Measurements from ENCODE around the gene NLGN1. TPM values are rescaled to one million over a fixed set of nuclear protein-coding genes. Genes with fewer than 3 reads are reported as not detected.

Gene NLGN1
- total RNA-seq, 1 donor from 2014 or later: 4.5 TPM

DNA sequence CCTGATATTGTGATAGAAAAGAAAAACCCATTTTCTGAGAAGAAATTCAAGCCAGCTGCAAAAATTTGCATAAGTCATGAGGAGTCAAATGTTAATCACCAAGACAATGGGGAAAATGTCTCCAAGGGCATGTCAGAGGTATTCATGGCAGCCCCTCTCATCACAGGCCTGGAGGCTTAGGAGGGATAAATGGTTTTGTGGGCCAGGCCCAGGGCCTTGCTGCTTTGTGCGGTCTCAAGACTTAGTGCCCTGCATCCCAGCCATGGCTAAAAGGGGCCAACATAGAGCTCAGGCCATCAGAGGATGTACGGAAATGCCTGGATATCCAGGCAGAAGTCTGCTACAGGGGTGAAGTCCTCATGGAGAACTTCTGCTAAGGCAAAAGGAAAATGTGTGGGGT, 631.1 kb downstream of the NLGN1 start:
- Histone ChIP-seq H3K4me3 (ENCODE audit: low read depth, low read length) (no peak overlapping the region), H3K36me3 (ENCODE audit: control insufficient read depth, insufficient read depth, low read length) (no peaks in the 10 kb centered on the region)
- TF ChIP-seq, protein P1, sequence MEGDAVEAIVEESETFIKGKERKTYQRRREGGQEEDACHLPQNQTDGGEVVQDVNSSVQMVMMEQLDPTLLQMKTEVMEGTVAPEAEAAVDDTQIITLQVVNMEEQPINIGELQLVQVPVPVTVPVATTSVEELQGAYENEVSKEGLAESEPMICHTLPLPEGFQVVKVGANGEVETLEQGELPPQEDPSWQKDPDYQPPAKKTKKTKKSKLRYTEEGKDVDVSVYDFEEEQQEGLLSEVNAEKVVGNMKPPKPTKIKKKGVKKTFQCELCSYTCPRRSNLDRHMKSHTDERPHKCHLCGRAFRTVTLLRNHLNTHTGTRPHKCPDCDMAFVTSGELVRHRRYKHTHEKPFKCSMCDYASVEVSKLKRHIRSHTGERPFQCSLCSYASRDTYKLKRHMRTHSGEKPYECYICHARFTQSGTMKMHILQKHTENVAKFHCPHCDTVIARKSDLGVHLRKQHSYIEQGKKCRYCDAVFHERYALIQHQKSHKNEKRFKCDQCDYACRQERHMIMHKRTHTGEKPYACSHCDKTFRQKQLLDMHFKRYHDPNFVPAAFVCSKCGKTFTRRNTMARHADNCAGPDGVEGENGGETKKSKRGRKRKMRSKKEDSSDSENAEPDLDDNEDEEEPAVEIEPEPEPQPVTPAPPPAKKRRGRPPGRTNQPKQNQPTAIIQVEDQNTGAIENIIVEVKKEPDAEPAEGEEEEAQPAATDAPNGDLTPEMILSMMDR (IDR thresholded peaks at IDR 0.05; ENCODE audit: insufficient read depth, low read length, poor library complexity, severe bottlenecking): no peak

DNA sequence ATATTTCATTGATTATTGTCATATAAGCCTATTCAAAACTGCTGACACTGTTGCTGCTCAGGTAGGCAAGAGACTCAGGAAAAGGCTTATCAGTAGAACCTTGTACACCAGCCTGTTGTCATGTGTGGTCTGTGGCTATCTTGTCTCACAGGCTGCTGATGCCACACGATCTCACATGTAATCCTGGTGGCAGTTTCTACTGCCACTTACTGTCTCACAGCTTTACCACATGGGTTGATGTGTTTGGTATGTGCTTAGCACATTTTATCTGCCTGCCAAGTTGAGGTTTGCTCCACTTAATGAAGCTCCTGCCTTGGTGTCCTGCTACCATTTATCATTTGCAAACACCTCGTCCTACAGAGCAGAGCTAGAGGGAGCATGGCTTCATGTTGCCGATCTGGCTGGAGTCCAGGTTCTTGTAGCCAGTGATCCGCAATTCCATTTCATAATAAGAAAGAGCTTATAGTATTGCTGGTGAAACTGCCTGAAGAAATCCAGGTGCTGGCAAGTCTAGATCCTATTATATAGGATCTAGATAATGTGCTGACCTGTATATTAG, 637.9 kb downstream of the NLGN1 start:
- Histone ChIP-seq H3K27me3 (ENCODE audit: control insufficient read depth, insufficient read depth, low read length) (no peaks in the 10 kb centered on the region), H3K36me3 (ENCODE audit: control insufficient read depth, insufficient read depth, low read length) (no peaks in the 10 kb centered on the region), H3K4me3 (ENCODE audit: low read depth, low read length) (no peak overlapping the region)
- no peak for DNase-seq (ENCODE audit: low read depth)
- TF ChIP-seq, protein P1 (IDR thresholded peaks at IDR 0.05; ENCODE audit: insufficient read depth, low read length, poor library complexity, severe bottlenecking): no peak

More for the DNA sequence above, 631.1 kb downstream of the NLGN1 start:
- DNase-seq (ENCODE audit: low read depth): no peak
- no peaks in the 10 kb centered on the region for H3K27me3 ChIP-seq (ENCODE audit: control insufficient read depth, insufficient read depth, low read length)

DNA sequence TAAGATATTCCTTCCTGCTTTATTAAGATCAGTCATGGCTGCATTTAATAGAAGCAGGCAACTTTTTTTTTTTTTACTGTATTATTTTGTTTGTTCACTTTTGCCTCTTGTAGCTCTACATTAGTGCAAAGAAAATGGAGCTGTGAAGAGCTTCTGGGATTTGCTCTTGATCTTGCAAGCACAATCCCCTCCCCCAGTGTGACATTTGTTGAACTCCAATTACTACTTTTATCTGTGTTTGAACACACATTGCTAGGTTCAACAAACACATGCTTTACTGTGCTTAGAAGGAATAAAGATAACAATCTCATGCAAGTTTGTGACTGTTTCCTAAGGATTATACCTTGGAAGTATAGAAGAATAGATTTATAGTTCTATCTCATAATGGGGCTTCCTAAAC, 648.8 kb downstream of the NLGN1 start:
- DNase-seq (ENCODE audit: low read depth): no peak
- TF ChIP-seq, protein P1 (IDR thresholded peaks at IDR 0.05; ENCODE audit: insufficient read depth, low read length, poor library complexity, severe bottlenecking): no peak
- H3K36me3 ChIP-seq (ENCODE audit: control insufficient read depth, insufficient read depth, low read length): no peaks in the 10 kb centered on the region
- H3K27me3 ChIP-seq (ENCODE audit: control insufficient read depth, insufficient read depth, low read length): no peaks in the 10 kb centered on the region
- H3K4me3 ChIP-seq (ENCODE audit: low read depth, low read length): no peak overlapping the region

DNA sequence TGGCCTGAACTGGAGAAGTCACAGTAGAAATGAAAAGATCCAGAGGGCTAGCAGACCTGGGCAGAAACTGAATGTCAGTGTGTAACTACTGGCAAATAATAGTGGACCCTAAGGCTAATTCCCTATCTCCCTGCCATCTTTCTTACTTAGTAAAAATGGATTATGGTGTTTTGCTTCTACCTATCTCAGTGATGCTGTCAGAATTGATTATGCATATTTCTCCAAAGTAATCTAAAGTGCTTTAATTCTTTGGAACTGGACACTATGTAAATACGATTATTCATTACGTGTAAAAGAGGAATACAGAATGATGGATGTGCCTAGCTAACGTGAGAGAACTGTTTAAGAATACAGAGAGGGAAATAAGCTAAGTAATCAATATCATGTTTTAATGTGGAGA, 651.9 kb downstream of the NLGN1 start:
- TF ChIP-seq, protein P1 (IDR thresholded peaks at IDR 0.05; ENCODE audit: insufficient read depth, low read length, poor library complexity, severe bottlenecking): no peak
- Histone ChIP-seq H3K4me3 (ENCODE audit: low read depth, low read length) (no peak overlapping the region), H3K27me3 (ENCODE audit: control insufficient read depth, insufficient read depth, low read length) (no peaks in the 10 kb centered on the region), H3K36me3 (ENCODE audit: control insufficient read depth, insufficient read depth, low read length) (no peaks in the 10 kb centered on the region)
- DNase-seq (ENCODE audit: low read depth): no peak

DNA sequence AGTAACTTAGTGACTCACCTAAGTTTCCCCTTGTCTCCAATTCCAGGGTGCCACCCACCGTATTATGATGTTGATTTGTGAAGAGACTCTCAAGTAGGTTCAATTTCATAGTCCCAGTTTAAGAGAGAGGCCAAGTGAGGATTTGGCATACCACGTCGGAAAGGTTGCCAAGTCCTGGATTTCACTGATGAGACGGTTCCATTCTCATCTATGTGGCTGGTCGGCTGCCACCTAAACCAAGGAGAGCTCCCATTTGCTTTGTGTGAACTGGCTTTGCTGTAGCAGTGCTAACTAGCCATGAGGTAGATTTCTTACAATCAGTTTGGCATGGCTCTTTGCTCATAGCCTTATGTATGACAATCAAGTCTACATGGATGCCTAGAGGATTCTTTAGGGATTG, 653.6 kb downstream of the NLGN1 start:
- TF ChIP-seq, protein P1 (IDR thresholded peaks at IDR 0.05; ENCODE audit: insufficient read depth, low read length, poor library complexity, severe bottlenecking): no peak
- DNase-seq (ENCODE audit: low read depth): no peak
- Histone ChIP-seq H3K36me3 (ENCODE audit: control insufficient read depth, insufficient read depth, low read length) (no peaks in the 10 kb centered on the region), H3K27me3 (ENCODE audit: control insufficient read depth, insufficient read depth, low read length) (no peaks in the 10 kb centered on the region), H3K4me3 (ENCODE audit: low read depth, low read length) (no peak overlapping the region)

DNA sequence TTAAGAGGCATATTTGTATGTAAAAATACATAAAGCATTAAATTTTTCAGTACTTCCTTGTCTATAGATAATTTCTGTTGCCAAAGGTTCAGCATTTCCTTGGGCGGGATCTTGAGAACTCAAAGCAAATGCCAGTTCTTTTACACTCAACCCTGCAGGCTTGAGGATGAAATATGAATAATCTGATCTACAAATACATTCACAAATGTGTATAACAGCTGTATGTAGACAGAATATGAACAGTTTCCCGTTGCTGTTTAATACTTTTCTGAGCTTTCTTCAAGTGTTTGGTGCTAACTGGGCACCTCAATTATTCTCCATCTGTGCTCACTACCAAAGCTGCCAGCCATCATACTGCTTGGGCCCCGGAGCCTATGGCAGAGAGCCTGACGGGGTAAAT, 661.3 kb downstream of the NLGN1 start:
- no peak for DNase-seq (ENCODE audit: low read depth)
- Histone ChIP-seq H3K36me3 (ENCODE audit: control insufficient read depth, insufficient read depth, low read length) (no peaks in the 10 kb centered on the region), H3K27me3 (ENCODE audit: control insufficient read depth, insufficient read depth, low read length) (no peaks in the 10 kb centered on the region), H3K4me3 (ENCODE audit: low read depth, low read length) (no peak overlapping the region)
- TF ChIP-seq, protein P1 (IDR thresholded peaks at IDR 0.05; ENCODE audit: insufficient read depth, low read length, poor library complexity, severe bottlenecking): no peak
